ENCODE results near the gene HOXC11.

Gene HOXC11

DNA sequence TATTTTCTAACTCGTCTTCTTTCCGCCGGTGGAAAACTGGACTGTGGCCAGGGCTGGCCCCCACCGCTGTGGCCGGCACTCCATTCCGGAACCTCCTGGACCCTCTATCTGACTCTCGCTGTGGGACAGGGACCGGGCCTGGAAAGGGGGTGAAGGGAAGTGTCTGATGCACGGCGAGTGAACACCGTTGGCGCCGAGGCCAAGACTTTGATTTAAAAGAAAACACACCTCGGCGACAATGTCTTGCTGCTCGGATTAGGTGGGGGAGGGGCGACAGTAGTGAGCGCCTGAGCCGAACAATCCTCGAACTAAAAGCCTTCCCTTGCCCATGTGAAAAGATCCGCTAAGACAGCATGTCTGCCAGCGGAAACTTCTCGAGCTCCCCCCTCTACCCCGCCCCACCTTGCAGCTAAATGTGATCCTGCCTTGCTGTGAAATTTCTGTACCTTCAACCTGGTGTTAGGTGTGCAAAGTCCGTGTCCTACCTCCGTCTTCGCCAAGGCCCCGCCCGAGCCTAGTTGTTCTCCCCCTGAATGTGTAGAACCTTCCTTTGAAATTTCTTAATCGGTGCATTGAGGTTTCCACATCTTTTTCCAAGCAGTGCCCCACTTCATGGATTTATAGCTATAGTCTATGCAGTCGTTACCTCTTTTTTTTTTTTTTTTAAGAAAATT lies 2.7 kb downstream of the HOXC11 start:
- no peak for TF ChIP-seq CTCF (IDR thresholded peaks at IDR 0.05)

DNA sequence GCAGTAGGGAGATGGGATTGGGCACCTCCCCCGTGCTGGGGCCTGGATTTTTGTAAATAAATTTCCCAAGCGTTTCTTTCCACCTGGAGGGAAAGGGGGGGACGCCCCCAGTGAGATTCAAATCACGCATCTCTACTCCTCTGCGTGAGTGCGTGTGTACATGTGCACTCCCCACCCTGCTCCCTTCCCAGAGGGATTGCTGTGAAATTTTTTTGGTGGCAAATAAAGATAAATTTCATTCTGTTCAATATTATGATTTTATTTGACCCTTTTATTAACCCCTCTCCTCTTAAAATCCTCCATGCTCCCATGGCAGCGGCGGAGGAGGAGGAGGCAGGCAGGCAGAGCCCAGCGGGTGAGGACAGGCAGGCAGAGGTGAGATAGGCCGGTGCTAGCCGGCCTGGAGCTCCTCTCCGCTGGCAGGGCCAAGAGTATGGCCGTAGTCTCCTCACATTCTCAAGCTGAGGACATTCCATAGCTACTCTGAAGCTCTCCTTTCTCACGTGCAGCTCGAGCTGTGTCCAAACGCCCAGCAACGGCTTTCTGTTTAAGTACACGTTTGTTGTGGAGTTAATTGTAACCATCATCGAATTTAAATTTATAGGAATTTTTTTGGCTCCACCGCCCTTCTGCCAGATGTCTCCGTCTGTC lies 3.4 kb downstream of the HOXC11 start:
- TF ChIP-seq CTCF (IDR thresholded peaks at IDR 0.05) = no peak

- no peak for TF ChIP-seq CTCF (IDR thresholded peaks at IDR 0.05)
Measured at GRCh38 chr12:53976823-53977595, 4.1 kb downstream of the HOXC11 start.

- no peak for TF ChIP-seq CTCF (IDR thresholded peaks at IDR 0.05)
Measured at GRCh38 chr12:53977596-53978445, 4.9 kb downstream of the HOXC11 start.

- TF ChIP-seq CTCF (IDR thresholded peaks at IDR 0.05) = no peak
Measured at GRCh38 chr12:53978477-53979356, 5.8 kb downstream of the HOXC11 start.

GRCh38 chr12:53980104-53980801 lies 7.3 kb downstream of the HOXC11 start:
- no peak for TF ChIP-seq CTCF (IDR thresholded peaks at IDR 0.05)
